Coronary artery (tissue), 2 donors: ENCODE measurements around the gene COL26A1.
"Not testable (repeated sequence)": the region's sequence is repeated elsewhere in the genome, so short reads cannot be mapped to it uniquely, and the experiment has no call there.

Experiments used
- DNase-seq: peaks from one replicate; pipeline ENCODE4 v3.0.0-alpha.2; 2017; ENCODE audit warnings: low spot score
- H3K27ac ChIP-seq, 2 donors: fragments of 200-600 bp; sonication (generic); one replicate each; pipeline ENCODE4 v1.5.1; 2016 to 2019
- H3K4me3 ChIP-seq: fragments of 200-600 bp; sonication (generic); 2 replicates; pipeline ENCODE4 v1.5.1; 2016; ENCODE audit warnings: mild to moderate bottlenecking, moderate library complexity
- TF ChIP-seq, protein P1 (sequence below): fragments of 200-600 bp; sonication (generic); IDR thresholded peaks from one replicate; pipeline ENCODE4 v1.5.1; 2019; ENCODE audit warnings: antibody characterized with exemption

COL26A1 gene

DNA sequence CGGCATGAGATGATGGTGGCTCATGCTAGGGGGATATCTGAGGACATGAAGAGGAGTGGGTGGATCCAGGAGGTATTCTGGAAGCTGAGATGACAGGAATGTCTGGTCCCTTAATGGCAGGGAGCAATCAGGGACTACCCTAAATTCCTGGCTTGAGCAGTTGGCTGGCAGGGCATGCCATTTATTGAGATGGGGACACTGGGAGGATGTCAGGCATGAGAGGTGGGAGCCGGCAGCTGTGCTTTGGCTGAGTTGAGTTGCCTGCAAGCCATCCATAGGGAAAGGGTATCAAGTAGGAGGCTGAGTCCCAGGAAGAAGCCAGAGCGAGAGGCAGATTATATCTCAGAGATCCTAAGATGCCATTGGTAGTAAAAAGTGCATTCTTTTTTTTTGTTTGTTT lies 69.6 kb downstream of the COL26A1 start:
- TF ChIP-seq, protein P1, sequence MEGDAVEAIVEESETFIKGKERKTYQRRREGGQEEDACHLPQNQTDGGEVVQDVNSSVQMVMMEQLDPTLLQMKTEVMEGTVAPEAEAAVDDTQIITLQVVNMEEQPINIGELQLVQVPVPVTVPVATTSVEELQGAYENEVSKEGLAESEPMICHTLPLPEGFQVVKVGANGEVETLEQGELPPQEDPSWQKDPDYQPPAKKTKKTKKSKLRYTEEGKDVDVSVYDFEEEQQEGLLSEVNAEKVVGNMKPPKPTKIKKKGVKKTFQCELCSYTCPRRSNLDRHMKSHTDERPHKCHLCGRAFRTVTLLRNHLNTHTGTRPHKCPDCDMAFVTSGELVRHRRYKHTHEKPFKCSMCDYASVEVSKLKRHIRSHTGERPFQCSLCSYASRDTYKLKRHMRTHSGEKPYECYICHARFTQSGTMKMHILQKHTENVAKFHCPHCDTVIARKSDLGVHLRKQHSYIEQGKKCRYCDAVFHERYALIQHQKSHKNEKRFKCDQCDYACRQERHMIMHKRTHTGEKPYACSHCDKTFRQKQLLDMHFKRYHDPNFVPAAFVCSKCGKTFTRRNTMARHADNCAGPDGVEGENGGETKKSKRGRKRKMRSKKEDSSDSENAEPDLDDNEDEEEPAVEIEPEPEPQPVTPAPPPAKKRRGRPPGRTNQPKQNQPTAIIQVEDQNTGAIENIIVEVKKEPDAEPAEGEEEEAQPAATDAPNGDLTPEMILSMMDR = no peak
- Histone ChIP-seq H3K27ac (no peak overlapping the region), H3K4me3 (no peak overlapping the region)
- DNase-seq = no peak

DNA sequence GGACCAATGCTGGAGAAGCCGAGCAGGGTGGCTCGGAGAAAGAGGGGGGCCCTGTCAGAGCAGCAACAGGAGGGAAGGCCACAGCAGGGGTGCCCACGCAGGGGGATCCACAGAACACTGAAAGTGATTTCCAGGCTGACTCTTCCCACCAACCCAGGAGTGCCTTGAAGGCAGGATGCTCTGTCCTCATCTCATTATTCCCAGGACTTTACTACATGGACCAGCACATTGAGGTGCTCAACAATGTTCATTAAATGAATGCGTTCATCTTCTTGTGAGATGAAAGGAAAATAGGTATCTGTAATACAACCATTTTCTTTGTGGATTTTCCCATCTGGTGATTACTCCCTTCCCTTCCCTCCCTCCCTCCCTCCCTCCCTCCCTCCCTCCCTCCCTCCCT lies 71.0 kb downstream of the COL26A1 start:
- DNase-seq = no peak
- H3K4me3 ChIP-seq = no peak overlapping the region
- H3K27ac ChIP-seq = no peak overlapping the region
- TF ChIP-seq, protein P1 = no peak

DNA sequence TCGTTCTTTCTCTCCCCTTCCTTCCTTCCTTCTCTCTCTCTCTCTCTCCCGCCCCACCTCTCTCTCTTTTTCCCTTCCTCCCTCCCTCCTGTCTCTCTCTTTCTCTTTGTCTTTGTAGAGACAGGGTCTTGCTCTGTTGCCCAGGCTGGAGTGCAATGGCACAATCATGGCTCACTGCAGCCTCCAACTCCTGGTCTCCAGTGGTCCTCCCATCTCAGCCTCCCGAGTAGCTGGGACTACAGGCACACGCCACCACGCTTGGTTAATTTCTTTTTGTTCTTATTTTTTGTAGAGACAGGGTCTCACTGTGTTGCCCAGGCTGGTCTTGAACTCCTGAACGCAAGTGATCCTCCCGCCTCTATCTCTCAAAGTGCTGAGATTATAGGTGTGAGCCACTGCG lies 71.5 kb downstream of the COL26A1 start:
- not testable (repeated sequence) for H3K27ac ChIP-seq, DNase-seq, H3K4me3 ChIP-seq

DNA sequence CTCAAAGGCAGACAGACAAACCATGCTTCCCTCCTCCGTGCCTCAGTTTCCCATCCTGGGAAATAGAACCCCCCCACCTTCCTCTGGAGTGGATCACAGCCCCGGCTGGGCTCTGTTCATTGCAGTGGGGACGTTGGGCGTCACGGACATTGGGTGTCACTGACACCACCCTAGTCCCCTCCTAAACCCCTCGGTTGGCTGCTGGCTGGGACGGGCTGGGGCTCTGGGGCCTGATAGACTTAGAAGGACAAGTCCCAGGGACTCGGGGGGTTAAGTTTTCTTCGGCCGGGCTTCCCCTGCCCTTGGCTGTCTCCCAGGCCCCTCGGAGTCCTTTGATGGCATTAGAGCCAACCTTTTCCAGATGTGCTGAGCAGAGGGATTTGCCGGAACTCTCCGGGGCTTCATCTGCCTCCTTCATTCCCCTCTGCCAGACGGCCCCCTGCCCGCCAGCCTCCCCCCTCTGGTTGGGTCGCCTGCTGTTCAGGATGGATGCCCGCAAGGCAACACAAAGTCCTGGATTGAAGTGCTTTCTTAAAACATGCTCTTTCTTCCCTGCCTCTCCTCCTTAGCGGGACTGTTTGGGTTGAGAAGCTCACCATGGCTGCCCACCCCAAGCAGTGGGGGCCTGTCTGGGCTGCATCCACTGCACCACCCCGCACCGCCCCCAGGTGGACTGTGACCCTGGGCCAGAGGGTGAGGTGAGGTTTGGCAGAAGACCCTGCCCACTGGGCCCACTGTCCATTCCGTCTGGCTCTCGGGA lies 73.0 kb downstream of the COL26A1 start:
- H3K27ac ChIP-seq = no peak overlapping the region
- DNase-seq = no peak
- H3K4me3 ChIP-seq = no peak overlapping the region
- TF ChIP-seq, protein P1 = no peak

DNA sequence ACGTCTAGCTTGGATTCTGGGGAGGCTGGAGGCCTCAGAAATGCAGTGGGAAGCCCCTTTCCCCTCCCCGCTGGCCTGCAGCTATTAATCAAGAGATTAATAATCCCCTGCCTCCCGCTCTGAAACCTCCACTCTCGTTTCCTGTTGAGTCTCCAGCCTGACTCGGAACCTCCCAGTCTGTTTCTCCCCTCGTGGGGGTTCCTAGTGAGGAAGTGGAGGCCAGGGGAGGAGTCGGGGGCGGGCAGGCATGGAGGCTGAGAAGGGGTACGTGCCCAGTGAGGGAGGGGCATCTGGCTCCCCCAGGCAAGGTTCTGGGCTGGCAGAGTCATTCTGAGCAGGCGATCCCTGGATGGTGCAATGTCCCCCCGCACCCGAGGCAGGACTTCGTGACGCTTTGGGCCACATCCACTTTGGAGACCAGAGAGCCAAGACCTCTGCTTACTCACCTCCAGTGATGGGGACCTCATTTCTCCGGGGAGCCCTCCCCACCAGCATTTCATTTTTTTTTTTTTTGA lies 73.6 kb downstream of the COL26A1 start:
- DNase-seq = no peak
- no peak overlapping the region for H3K4me3 ChIP-seq
- no peak overlapping the region for H3K27ac ChIP-seq
- TF ChIP-seq, protein P1 = no peak

DNA sequence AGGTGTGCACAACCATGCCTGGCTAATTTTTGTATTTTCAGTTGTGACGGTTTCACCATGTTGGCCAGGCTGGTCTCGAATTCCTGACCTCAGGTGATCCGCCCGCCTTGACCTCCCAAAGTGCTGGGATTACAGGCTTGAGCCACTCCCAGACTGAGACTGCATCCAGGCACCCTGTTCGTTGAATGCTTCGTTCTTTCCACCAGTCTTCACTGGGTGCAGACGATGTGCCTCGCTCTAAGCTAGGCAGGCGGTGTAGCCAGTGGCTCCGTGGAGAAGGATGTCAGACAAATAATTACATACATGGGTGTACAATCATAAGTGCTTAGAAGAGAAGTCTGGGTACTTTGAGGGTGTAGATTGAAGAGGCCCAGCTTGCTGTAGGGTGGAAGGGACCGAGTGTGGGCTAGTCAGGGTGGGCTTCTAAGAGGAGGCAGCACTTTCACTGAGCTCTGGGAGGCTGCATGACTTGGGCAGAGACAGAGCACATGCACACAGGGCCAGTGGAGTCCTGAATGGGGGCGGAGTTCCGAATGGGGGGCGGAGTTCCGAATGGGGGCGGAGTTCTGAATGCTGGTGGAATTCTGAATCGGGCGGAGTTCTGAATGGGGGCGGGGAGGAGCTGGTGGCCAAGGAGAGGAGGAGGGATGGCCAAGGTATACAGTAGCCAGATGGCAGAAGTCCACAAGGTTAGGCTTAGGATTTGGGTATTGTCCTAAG lies 74.3 kb downstream of the COL26A1 start:
- TF ChIP-seq, protein P1 = no peak
- no peak for DNase-seq
- H3K4me3 ChIP-seq = no peak overlapping the region
- H3K27ac ChIP-seq = no peak overlapping the region

DNA sequence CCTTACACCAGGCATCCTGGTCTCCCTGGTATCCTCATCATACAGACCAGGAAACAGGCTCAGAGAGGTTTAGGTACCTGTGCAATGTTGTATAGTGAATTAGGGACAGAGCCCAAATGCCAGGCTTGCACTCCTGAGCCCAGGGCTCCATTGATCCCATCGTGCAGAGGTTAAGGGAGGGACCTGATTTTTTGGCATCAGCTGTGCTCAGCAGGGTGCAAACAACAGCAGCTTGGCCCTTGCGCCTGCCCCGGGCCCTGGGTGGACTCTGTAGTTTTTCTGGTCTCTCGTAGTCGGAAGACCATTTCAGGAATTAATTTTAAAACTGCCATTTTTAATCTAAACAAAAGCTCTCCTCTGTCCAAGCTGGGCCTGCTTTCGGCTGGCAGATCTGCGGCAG lies 79.2 kb downstream of the COL26A1 start:
- no peak overlapping the region for H3K4me3 ChIP-seq
- TF ChIP-seq, protein P1 = no peak
- H3K27ac ChIP-seq = no peak overlapping the region
- DNase-seq = no peak
